OCI-M1 (cell line): ENCODE measurements around the gene C10orf67.
"Not testable (repeated sequence)": the region's sequence is repeated elsewhere in the genome, so short reads cannot be mapped to it uniquely, and the experiment has no call there.

ENCODE experiments used
- DNase-seq: peaks from one replicate; lab custom pipeline; 2025; lab: John Stamatoyannopoulos, UW

C10orf67 gene

GRCh38 chr10:23322082-23322481, 22.5 kb downstream of the C10orf67 start:
- no peak for DNase-seq

DNA sequence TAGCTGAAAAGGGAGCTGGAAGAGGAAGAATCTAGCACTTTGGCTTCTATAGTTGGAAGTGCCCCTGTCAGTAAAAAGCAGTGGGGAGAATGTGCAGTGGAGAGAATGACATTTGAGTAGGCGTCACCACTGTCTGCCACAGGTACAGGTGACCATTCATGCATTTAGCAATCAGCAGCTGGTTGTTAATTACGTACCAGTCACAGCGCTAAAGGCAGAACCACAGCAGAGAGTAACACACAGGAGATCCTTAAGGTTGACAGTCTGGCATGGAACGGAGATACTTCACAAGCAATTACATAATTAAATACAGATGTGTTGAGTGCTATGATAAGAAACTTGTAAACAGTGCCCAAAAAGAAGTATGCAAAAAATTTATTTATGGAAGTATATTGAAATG, 24.8 kb downstream of the C10orf67 start:
- DNase-seq: no peak

DNA sequence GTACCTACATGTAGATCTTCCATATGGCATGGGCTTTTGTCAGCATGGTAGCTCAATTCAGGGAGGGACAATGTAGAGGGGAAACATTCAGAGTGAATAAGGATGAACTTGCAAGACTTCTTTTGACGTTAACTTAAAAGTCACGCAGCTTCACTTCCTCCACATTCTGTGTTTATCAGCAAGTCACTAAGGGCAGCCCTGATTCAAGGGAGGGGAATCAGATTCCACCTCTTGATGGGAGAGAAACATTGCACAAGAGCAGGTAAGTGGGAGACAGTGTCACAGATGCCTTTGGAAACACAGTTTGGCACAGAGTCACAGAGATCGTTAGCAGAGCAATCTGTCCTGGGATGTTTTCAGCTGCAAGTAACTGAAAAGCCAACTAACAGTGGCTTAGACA, 26.2 kb downstream of the C10orf67 start:
- DNase-seq: no peak

GRCh38 chr10:23317416-23317815, 27.2 kb downstream of the C10orf67 start:
- DNase-seq: no peak

GRCh38 chr10:23316406-23316805, 28.2 kb downstream of the C10orf67 start:
- DNase-seq: no peak

- DNase-seq: no peak
These were observed 28.6 kb downstream of the C10orf67 start for GRCh38 chr10:23315966-23316365.

- DNase-seq: peak; percentile 79
These were observed 29.8 kb downstream of the C10orf67 start for GRCh38 chr10:23314835-23315239.

DNA sequence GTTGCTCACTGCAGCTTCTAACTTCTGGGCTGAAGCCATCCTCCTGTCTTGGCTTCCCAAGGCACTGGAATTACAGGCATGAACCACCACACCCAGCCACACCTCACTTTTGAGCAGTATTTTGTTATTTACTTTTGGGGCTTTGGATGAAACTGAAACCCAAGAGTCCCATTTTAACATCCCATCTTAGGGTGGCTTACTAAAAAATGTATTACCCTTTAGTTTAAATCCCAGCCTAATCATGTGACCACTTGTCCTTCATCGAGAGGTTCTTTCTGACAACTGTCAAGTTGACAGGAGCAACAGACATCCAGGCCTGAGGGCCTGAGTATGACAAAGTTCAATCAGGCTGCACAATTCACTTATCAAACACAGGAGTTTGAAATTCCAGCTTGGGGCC, 33.6 kb downstream of the C10orf67 start:
- no peak for DNase-seq

GRCh38 chr10:23310404-23310803, 34.2 kb downstream of the C10orf67 start:
- no peak for DNase-seq

DNA sequence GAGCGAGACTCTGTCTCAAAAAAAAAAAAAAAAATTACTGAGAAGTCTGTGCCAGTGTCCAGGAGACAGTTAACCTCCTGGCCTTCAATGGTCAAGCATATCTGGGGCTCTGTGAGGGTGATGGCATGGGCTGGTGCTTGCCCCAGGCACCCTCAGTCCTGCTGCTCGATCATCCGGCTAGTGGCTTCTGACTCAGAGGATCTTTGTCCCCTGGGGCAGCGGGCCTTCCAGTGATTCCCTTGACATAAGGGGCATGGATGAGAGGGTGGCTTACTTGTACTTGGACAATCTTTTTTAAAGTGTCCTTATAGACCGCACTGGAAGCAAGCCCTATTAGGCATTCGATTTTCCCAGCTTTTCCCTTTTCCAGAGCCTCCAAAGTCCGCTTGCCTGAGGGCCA, 44.6 kb downstream of the C10orf67 start:
- not testable (repeated sequence) for DNase-seq

DNA sequence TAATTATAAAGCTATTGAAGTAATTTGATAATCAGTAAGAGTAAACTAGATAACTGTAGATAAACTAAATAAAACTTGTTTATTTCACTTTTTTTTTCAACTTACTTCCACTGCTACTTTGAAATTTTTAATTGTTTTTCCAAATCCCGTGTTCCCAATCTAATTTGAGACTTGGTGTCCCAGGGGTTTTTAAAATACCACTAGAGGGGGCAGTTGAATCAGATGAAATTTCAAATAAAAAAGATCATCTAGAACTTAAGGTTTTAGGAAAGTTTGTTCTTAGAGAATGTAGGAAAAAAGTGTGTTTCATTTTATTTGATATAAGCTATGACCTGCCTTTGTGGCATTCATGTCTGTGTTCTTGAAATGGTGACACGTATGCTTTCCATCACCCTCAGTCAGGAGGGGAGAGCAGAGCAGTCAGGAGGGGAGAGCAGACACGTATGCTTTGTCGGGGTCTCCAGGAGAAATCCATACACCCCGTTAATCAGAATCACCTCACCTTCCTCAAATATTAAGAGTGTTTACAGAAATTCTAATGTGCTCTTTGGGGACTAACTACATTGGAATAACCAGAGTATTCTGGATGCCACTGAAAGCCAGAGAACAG, 49.9 kb downstream of the C10orf67 start:
- DNase-seq: peak; percentile 37

- no peak for DNase-seq
These were observed 50.5 kb downstream of the C10orf67 start for GRCh38 chr10:23293973-23294590.

GRCh38 chr10:23293145-23293724, 51.4 kb downstream of the C10orf67 start:
- peak; percentile 66 for DNase-seq

DNA sequence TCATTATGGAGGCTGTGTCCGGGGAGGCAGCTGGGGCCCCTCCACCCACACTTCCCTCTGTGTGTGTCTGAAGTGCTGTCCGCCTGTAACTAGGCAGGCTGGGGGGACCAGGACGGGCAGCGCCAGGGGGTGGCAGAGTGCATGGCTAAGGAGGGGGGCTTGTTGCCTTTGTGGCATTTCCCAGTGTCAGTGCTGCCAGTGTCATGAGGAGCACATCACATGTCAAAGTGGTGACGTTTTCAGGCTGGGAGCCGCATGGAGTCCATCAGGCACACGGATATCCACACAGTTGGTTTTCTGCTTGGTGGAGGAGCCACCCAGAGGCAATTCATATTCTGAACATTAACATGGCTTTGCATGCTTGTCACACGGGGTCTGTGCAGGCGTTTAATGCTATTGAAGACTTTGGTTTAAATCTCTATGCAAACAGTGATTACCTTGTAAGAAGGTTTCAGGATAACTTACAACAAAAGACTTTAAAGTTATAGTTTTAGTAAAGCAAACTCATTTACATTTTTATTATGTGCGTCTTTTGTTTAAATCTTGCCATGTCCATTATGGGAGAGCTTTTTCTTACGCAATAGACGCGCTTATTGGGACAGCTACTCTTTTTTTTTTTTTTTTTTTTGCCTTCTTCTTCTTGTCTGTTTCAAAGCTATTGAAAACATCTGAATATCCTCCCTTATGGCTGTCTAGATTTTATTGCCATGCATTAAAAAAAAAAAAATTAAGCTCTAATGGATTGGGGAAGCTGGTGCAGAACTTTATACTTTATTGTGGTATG, 52.9 kb downstream of the C10orf67 start:
- peak; percentile 30 for DNase-seq

GRCh38 chr10:23284674-23285335, 59.8 kb downstream of the C10orf67 start:
- DNase-seq: no peak

DNA sequence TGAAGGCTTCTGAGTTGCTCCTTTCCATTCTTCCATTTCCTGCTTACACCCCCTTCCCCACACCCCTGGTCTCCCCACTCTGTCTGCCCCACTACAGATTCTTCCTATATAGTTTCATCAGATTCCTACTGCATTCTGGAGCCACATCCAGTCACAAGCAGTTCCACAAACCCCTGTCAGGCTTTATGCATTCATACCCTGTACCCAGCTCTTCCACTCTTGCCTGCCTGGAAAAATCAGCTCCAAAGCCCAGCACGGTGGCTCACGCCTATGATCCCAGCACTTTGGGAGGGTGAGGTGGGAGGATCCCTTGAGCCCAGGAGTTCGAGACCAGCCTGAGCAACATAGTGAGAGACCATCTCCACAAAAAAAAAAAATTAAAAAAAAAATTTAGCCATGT, 60.4 kb downstream of the C10orf67 start:
- no peak for DNase-seq

- DNase-seq: no peak
These were observed 60.9 kb downstream of the C10orf67 start for GRCh38 chr10:23283680-23284079.

DNA sequence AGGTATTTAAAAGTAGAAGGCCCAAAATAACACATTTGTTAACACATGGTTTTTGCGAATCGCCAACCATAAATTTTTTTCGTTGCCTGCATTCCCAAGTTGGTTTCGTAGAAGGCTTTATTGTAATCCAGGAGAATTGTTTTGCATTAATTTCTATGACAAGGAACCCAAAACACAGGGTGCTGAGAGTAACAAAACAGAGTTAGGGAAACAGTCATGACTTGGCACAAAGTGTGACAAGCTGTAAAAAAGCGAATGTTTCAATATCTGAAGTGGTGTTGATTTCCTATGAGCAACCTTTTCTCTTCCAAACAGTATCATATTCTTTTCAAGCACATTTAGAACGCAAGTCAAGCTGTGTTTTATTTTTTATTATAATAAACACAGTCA, 63.6 kb downstream of the C10orf67 start:
- DNase-seq: no peak

DNA sequence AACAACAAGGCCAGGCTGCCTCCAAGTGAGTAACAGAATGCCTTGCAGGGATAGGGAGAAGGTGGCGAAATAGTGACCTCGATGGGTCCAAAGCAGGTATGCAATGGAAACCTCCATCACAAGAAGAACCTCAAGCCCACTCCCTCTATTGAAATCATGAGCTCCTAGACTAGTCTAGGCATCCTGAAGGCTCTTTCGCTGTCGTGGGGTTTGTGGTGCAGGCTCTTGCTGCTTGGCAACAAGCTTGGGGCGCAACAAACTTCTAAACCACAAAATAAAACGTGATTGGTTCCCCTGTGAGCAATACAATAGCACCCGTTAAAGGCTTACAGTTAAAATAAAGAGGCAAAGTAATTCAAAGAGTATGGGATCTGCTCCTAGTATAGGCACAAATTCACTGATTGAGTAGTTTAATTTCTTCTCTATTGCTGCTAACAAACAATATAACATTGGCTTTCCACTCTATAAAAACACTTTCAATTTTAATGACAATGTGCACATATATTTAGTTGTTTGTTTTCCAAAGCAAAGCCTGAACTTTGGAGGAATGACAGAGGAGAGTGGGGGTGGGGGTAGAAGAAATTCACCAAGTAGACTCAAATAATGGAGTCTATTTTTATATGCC, 64.1 kb downstream of the C10orf67 start:
- DNase-seq: no peak

DNA sequence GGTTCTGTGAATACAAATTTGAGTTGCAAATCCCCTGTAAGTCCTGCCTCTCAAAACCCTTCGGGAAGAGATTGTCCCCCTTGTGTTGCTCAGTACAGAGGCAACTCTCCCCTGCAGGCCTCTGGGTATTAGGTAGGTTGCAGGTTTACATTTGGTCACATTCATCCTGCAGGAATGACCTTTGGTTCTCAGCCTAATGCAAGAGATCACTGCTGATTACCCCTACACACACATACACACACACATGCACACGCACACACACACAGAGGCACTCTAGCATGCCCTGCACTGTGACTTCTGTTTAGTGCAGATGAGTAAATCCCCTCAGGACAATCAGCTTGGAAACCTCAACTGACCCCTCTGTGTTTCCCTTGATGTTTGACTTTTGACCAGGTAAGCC, 69.2 kb downstream of the C10orf67 start:
- no peak for DNase-seq

GRCh38 chr10:23274179-23274578, 70.4 kb downstream of the C10orf67 start:
- DNase-seq: not testable (repeated sequence)

DNA sequence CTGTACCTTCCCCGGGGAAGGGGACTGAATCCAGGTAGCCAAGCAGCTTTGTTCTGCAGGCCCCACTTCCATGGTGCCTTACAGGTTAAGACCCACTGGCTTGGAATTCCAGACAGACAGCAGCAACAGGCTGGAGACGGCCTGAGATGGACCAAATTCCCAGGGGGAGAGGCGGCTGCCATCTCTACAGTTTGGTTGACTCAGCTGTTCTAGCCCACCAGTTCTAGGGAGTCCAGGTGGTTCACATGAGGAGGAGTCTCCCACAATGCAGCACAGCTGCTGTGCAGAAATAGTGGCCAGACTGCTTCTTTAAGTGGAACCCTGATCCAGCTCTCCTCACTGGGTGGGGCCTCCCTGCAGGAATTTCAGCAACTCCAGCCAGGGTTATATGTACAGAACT, 74.1 kb downstream of the C10orf67 start:
- DNase-seq: no peak
